NCI-H345 treated with DMSO at 0.1 percent for 48 hours (cell line): Measurements from ENCODE around the gene REN.

Experiments used
- DNase-seq: peaks from one replicate; lab custom pipeline; 2025; ENCODE audit not compliant: unreplicated experiment; lab: John Stamatoyannopoulos, UW

Gene REN

GRCh38 chr1:204154568-204155255, 11.4 kb downstream of the REN start:
- DNase-seq, result no peak

GRCh38 chr1:204153667-204154066, 12.5 kb downstream of the REN start:
- no peak for DNase-seq

DNA sequence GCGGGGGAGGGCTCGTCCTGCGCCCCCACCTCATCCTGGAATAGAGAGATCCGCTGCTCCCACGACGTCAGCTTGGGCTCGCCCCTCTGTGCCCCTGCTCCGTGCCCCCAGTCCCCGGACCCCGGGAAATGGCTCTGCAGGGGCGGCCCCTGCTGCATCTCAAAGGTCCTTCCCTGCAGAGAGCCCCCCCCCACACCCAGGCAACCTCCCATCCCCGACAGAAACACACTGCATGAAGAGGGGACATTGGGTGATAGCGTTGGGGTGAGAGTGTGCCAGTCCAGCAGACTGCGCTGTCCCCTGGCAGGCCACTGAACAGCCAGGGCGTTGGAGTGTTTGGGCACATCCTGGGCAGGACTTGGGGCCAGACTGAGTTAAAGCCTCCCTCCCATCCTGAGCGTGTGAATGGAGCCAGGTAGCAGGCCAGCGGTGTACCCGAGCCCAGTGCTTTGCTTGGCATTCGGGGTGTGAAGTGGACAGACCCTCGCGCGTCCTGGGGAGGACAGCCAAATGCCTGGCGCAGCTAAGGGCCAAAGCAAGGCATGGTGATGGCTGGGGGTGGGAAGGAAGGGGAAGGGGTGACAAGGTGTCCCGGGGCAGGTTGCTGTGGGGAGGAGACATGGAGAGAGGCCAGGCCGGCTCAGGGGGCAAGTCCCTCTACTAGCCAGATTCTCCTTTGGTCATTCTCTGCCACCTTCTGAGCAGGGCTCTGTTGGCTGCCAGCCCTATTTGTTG, 13.7 kb downstream of the REN start:
- no peak for DNase-seq

DNA sequence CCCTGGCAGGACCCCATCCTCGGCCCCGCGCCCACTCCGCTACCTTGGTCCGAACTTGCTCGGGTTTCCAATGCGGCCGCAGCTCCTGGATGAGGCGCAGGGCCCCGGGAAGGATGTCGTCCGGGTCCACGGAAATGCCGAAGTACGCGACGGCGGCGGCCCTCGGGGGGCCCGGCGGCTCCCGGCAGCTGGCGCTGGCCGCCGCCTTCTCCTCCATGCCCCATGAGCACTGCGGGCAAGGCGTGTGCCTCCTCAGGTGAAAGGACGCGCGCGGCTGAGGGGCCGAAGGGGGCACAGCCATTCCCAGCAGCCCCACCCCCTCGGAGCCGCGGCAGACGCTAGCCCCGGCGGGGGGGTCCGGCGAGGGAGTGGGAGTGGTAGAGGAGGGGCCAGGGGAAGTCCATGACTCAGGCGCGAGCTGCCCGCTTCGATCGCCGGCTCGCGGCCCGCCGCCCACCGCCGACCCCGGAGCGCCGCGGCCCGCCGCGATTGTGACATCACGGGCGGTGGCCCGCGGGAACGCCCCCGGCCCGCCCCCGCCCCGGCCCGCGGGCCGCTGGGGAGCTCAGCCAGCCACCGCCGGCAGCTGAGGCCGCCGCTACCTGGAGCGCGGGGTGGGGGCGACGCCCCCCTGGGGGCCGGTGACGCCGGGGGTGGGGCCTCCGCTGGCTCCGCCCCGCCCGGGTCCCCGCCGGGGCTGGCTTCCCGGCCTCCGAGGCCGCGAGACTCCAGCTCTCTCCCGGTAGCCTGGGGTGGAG, 14.4 kb downstream of the REN start, which contains the start of gene ETNK2:
Gene ETNK2 (minus strand): TSS at position 493 of the 758 bp plus-strand sequence. CDS start 192 bp downstream, at position 301.
- DNase-seq, result peak; percentile 35

DNA sequence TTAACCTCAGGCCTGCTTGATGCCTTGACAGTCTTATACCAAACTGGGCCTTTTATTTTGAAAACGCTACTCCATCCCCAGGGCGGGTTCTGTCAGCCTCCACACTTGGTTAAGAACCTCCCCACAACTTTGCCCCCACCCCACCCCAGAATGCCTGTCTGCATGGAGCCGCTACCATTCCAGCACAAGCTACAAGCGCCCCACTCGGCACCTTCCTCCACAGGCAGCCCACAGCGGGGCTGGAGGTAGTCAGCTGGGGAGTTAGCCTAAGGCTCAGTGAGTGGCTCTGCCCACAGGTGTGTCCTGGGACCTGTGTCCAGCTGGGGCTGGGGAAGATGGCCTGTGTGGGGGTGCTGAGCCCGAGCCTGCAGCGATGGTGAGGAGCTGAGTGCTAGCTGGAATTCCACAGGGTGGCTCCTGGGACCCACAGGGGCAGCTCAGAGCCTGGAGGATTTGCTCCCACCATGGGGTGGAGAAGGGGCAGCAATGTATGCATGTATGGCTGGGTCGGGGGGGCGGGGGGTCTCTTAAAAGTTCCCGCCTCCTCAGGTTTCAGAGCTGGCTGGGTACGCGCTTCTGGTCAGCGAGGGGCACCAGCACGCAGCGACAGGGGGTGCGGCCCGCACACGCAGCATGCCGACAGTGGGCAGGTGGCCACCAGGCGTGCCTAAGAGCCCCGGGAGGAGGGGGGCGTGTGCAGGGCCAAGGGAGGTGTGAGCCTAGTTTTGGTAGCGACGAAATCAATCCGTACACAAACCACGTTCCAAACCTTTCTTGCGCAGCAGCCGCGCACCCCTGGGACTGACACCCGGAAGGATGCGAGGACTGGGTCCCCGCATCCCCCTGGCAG, 15.2 kb downstream of the REN start:
- no peak for DNase-seq

DNA sequence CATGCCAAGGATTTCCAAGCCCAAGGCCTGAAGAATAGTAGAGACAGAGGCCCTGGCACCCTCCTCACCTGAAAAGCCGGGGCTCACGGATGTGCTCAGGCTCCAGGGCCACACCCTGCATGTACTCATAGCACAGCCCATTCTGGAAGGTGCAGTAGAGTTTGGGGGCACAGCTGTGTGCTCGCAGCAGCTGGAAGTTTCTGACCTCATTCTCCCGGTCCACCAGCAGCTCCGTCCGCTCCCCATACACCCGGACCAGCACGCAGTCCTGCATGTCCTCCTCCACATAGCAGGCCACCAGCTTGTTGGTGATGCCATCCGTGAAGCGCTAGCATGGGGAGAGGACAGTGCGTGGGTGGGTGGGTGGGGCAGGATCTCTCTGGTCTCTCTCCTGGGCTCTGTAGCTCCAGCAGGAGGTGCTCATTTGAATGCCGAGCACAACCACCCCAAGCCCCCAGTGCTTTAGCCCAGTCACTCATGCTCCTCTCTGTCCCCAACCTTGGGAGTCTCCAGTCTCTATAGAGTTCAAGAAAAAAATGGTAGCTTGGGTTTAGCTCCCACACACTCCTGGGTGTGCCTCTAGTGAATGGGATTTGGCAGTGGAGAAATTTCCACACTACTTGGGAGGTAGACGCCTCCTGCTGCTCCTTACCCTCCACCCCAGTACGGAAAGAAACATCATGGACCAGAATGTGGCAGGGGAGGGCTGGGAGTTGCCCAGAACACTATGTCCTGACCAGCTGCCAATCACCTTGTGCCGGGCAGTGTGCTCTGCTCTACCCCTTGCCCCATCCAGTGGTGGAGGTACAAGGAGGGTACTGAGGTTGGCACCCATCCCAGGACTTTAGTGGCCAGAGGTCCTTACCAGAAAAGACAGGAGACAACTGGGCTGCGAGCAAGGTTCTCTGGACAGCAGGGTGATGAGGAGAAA, 16.2 kb downstream of the REN start:
- DNase-seq, result no peak

- DNase-seq, result no peak
These were observed 17.0 kb downstream of the REN start for GRCh38 chr1:204149107-204149506.

GRCh38 chr1:204147406-204148383, 18.4 kb downstream of the REN start:
- DNase-seq, result no peak

DNA sequence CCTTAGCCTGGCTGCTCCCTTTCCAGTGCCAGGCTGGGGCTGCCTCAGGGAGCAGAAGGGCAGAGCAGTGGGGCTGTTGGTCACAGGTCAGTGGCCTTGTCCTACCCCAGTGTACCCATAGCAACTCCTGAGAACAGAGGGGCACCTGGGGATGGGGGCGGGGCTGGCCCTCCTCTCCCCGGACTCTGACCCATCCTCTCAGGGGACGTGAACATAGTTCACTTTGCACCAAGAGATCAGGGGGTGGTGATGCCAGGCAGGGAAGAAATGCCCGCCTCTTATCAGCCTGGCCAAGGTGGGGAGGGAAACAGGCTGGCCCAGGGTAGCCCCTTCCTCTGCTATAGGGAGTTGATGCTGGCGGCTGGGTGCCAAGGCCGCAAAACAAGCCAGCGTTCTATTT, 19.2 kb downstream of the REN start:
- no peak for DNase-seq

- DNase-seq, result no peak
These were observed 19.8 kb downstream of the REN start for GRCh38 chr1:204146309-204146708.

- no peak for DNase-seq
These were observed 21.1 kb downstream of the REN start for GRCh38 chr1:204145033-204145504.

DNA sequence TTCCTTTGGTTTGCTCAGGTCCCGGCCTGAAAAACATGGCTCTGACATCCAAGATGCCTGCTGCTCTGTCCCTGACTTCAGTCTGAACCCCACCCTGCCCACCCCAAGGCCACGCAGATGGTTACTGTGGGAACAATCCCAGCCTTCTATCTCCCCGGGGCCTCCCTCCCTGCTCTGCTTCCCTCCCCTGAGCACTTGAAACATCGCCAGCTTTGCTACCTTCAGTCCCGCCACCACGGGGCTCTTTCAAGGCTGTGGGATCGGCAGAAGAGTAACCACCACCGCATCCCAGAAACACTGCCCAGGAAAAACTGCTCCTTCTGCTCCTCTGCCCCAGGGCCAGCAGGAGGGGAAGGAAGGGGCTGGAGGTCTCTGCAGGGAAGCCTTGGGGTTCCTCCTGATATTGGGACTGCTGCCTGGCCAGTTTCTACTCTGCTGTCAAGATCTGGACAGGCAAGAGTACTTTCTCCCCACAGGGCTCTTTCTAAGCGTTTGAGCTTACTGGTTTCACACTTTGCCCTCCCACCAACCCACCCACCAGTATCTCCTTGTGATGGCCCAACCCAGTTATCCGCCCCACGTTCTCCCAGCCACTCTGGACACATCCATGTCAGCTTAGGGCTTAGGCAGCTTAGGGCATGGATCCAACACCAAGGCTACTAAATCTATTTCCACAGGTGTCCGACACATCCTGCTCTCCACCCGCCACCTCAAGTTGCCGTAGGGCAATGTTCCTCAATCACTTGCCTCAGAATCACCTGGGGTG, 22.7 kb downstream of the REN start:
- DNase-seq, result no peak

GRCh38 chr1:204142032-204142974, 23.8 kb downstream of the REN start:
- DNase-seq, result no peak

DNA sequence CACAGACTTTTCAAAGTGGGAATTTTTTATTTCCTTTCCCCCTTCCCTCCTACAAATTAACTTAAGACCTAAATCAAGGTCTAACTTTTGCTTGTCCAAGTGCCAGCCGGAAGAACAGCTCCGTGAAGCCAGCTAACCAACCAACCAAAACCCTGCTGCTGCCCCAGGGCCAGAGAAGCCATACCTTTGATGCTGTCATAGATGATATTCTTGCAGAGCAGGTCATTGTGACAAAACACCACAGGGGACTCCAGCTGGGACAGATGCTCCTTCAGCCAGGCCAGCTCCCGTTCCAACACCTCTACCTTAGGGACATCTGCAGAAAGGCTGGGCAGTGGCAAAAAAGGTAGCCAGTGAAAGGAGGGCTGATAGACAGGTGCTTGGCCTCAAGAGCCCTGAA, 25.0 kb downstream of the REN start:
- no peak for DNase-seq

DNA sequence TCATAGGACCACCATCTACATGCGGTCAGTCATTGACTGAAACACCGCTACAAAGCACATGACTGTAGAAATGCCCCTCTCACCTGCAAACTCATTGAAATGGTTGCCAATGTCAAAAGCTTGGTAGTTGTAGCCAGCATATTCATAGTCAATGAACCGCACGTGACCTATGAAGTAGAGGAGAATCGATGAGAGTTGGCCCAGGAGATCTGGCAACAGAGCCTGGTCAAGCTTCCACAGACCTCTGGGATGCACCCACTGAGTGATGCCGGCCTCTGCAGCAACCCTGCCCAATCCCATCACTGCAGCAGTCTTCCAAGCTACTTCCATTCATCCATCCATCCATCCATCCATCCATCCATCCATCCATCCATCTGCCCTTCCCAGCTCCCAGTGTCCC, 26.2 kb downstream of the REN start:
- DNase-seq, result no peak

DNA sequence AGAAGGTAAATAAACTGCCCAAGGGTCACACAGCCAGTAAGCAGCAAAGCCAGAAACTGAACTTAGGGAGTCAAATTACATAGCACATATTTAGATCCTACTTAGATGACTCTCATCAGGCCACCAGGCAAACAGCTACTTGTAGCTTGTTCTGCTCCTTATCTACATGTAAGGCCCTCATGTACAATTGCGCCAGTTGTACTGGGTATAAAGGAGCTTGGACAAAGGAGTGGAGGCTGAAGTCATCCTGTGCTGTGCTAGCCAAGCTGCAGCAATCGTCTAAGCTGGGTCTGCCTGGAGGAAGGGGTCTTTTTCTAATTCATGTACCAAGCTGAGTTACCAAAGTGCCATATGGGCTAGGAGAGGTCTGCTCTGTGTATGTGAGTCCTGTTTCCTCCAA, 27.0 kb downstream of the REN start:
- no peak for DNase-seq

DNA sequence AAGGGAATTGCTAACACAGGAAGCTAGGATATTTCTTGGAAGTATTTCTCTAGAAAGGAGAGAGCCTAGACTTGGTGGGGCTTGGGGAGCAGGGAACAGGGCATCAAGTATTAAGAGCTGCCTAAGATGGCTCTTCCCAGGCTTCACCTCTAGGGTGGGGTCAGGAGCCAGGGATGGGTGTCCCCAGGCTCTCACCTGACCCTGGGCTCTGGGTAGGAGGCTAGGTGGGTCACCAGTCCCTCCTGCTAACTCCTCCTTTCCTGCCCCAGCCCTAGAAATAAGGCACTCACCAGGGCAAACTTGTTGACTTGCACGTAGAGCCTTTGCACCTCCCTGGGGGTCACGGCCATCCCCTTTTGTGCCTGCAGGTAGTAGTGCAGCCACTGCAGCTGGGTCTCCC, 29.3 kb downstream of the REN start:
- DNase-seq, result no peak
